Right renal cortex interstitium (tissue), 3 donors: Measurements from ENCODE around the gene GGT7. TPM values are rescaled to one million over a fixed set of nuclear protein-coding genes. Genes with fewer than 3 reads are reported as not detected.
"Not testable (repeated sequence)": the region's sequence is repeated elsewhere in the genome, so short reads cannot be mapped to it uniquely, and the experiment has no call there.

Source experiments
- DNase-seq, 3 donors: peaks; one replicate each; pipeline ENCODE4 v3.0.0-alpha.2; 2013; ENCODE audit warnings: low read depth in 3 of 3, low spot score in 2 of 3
- polyA plus RNA-seq, 3 donors: library from polyadenylated mRNA; unstranded; fragments of 120-200 nt; gene quantifications; one replicate each; pipeline ENCODE4 v1.2.1, GENCODE V29; 2013; ENCODE audit not compliant: insufficient read length in 3 of 3

The GGT7 gene, protein sequence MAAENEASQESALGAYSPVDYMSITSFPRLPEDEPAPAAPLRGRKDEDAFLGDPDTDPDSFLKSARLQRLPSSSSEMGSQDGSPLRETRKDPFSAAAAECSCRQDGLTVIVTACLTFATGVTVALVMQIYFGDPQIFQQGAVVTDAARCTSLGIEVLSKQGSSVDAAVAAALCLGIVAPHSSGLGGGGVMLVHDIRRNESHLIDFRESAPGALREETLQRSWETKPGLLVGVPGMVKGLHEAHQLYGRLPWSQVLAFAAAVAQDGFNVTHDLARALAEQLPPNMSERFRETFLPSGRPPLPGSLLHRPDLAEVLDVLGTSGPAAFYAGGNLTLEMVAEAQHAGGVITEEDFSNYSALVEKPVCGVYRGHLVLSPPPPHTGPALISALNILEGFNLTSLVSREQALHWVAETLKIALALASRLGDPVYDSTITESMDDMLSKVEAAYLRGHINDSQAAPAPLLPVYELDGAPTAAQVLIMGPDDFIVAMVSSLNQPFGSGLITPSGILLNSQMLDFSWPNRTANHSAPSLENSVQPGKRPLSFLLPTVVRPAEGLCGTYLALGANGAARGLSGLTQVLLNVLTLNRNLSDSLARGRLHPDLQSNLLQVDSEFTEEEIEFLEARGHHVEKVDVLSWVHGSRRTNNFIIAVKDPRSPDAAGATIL
- polyA plus RNA-seq = 10 to 100 TPM; 16.6 to 17.4 (median 17.3) TPM

DNA sequence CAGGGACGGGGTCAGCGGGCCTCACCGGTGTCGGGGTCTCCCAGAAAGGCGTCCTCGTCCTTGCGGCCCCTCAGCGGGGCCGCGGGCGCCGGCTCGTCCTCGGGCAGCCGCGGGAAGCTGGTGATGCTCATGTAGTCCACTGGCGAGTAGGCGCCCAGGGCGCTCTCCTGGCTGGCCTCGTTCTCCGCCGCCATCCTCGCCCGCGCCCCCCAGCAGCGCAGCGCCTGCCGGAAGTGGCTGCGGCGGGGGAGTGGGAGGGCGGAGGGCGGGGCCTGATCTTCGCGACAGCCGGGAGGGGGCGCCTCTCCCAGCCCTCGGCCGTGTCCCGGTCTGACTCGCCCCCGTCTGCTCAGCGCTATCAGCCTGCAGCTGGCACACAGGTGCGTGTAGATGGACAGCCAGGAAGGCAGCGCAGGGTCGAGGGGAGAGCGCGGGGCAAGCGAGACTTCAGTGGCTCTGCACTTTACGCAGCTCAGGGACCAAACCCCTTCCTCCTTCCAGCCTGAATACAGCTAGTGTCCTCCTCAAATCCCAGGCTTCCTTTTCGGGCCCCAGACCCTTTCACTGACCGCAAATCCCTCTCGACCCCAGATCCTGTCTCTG, at the start of gene GGT7:
GGT7 (minus strand) TSS at position 235 of the 603 bp plus-strand sequence; CDS start at position 194, 41 bp downstream.
- peak in 1 of 3 donors; percentile 53 for DNase-seq

DNA sequence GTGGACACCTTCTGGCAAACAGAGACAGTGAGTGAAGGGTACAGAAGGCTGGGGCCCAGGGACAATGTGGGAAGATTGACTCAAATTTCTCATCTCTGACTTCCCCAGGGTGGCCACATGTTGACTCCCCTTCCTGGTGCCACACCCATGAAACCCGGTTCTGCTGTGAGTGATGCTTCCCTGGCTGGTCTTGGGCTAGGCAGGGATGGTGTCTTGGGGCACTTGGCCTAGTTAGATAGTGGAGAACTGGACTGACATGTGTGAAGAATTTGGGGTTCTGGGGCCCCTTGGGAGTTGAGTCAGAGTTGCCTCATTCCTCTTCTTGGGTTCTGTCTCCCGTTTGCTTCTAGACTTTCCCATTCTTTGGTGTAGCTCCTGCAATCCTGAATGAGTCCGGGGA, 48.8 kb upstream of the GGT7 start:
- no peak for DNase-seq

DNA sequence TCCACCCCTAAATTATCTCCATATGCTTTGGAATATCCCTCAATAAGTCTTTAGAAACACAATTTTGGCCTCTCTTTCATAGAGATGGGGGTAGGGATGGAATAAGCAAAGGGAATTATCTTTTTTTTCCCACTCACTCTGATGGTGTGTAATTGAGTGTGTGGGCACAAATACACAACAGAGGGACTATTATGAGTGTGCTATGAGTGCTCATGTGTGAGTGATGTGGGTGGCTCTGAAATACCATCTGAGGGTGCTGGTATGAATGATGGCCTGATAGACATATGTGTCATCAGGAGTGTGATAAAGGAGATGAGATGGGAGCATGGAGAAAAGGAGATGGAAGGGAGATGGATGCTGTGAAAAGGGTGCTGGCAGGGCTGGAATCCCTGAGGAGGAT, 47.4 kb upstream of the GGT7 start:
- no peak for DNase-seq

DNA sequence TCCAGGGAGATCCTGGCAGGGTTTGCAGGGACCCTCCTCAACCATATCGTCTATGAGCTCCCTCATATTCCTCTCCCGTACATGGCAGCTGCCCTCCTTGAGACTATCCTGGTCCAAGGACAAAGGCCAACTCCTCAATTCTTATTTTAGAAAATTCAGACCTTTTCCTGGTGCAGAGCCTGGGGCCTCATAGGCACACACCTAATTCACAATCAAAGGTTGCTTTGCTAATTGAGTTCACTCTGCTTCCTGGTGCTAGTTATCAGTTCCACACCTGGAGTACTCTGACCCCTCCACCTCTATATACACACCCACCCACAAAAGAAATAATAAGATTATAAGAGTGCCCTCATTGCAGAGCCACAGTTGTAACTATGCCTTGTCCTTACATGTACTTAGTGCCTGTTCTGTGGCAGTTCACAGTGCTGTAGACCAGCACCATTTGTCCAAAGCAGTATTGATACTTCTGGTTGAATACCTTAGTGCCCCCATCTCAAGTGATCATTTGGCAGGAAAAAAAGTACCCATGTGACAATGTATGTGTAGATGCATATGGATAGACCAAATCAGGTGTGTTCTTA, 44.2 kb upstream of the GGT7 start:
- DNase-seq = no peak

DNA sequence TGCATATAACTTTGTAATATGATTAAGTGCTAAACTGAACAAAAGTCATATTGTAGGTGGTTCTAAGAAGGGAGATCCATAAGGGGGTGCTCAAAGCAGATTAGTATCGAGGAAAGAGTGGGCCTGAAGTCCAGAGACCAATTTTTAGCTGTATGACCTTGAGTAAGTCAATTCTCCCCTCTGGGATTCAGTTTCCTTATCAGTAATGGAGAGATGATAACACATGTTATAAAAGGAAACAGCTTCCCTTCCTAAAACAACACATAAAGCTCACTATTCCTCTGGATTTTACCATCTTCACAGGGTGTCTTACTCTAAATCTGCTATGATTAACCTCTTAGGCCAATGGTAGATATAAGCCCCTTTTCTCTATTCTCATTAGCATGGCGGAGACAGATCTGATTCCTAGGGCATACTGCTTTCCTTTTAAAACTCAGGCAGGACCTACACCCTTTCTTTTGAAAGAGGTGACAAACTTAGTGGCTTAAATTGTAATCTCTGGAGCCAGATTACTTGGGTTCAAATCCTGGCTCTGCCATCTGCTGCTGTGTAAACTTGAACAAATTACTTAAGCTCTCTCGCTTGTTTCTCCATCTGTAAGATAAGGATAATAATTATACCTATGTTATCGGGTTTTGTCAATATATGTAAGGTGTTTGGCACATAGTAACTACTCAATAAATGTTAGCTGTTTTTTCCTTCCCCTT, 43.2 kb upstream of the GGT7 start:
- DNase-seq = no peak

DNA sequence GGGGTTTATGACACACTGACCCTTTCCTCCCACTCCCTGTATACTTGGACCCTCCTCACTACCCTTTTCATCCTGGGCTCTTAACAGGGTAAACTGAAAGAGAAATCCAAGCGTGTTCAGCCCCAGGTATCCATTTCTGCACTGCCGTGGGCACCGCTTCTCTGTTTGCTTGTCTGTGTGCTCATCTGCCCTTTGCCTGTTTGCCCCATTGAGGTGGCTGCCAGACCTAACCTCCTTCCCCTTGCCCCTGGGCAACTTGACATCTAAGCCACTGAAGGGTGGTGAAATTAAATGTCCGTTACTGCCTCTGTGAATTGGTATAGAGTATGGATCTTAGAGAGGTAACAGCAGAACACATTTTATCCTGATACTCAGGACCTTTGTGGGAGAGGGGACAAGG, 42.5 kb upstream of the GGT7 start:
- no peak for DNase-seq

DNA sequence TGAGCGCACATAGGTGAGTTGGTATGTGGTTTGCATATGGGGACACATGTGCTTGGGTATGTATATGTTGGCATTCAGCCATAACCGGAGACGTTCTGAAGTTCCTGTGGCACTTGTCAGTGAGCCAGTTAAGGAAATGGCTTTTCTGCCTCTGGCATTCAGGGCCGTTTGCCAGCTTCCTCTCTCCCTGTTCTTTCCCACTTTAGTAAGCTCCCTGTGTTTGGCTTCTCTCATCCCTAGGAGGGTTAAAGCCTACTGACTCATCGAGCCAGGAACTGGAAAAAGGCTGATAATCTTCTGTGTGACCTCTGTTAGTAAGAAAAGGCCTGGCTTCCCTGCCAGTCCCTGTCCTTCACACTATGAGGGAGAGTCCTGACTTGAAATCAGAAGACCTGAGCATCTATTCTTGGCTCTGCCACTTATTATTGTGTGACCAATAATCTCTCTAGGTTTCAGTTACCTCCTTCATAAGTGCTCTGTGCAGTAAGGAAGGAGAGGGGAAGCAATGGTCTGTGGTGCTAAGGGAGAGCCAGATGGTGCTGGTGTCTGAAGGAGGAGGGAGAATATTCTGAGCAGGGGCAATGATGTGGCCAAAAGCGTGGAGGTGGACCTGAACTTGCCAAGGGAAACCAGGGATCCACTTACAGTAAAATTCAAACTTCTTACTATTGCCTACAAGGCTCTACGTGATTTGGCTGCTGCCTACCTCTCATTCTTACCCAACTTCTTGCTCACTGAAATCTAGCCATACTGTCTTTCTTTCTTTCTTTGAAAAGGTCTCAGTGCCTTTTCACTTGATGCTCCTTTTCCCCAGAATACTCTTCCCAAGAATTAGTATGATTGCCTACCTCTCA, 35.2 kb upstream of the GGT7 start:
- DNase-seq = peak in 1 of 3 donors; percentile 7

DNA sequence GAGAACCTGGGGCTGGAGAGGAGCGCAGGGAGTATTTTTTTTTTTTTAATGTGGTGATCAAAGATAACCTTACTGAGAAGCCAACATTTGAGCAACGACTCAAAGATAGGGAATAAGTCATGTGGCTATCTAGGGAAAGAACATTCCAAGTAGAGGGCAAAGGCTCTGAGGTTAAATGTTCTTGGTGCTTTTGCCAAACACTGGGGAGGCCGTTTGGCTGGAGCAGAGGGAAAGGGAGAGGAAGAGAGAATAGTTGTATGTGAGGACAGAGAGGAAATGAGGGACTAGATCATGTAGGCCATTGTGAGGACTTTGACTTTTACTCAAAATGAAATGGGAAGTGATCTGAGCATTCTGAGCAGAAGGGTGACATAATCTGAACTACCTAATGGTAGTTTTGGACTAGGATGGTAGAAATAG, 31.6 kb upstream of the GGT7 start:
- DNase-seq = no peak

DNA sequence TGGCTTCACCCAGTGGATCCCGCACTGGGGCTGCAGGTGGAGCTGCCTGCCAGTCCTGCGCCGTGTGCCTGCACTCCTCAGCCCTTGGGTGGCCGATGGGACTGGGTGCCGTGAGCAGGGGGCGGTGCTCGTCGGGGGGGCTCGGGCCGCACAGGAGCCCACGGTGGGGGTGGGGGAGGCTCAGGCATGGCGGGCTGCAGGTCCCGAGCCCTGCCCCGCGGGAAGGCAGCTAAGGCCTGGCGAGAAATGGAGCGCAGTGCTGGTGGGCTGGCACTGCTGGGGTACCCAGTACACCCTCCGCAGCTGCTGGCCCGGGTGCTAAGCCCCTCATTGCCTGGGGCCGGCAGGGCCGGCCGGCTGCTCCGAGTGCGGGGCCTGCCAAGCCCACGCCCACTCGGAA, 26.1 kb upstream of the GGT7 start:
- not testable (repeated sequence) for DNase-seq

DNA sequence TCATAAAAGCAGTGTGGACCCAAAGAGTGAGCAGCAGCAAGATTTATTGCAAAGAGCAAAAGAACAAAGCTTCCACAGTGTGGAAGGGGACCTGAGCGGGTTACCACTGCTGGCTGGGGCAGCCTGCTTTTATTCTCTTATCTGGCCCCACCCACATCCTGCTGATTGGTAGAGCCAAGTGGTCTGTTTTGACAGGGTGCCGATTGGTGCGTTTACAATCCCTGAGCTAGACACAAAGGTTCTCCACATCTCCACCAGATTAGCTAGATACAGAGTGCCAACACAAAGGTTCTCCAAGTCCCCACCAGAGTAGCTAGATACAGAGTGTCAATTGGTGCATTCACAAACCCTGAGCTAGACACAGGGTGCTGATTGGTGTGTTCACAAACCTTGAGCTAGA, 25.5 kb upstream of the GGT7 start:
- not testable (repeated sequence) for DNase-seq

DNA sequence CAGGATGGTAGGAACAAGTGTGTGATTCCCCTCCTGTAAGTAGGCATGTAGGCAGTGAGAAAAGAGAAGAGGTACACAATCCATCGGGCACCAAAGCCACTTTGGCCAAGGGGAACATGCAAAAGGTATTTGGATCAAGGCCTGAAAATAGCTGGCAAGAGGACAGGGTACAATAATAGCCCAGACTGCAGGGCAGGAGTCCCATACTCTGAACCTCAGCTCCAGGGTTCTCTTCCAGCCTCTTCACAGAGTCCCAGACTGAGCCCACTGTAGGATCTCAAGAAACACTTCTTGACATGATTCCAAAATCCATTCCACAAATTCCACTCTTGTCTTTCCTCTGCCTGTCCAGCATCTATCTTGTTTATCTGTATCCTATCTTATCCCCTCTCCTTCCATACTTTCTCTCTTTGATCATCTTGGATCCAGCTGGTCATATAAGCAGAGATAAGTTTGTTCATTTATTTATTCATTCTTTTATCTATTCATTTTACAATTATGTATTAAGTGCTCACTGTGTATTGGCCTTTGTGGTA, 23.5 kb upstream of the GGT7 start:
- DNase-seq = no peak

DNA sequence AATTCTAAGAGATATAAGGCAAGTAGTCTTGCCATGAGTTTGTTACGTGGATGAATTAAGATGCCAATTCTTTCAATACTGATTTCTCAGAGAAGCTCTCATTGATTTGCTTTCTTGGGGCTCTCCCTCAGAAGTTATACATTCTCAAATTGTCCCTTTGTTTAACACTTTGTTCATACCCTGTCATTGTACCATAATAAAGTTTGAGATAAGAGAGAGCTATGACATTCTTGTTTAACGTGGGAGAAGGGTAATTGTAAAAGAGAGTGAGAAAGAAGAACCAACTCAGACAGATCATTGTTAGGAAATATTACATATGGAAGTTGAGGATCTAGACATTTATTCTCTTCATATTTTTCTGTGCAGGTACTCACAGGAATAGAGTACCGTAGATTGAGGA, 22.8 kb upstream of the GGT7 start:
- DNase-seq = no peak

DNA sequence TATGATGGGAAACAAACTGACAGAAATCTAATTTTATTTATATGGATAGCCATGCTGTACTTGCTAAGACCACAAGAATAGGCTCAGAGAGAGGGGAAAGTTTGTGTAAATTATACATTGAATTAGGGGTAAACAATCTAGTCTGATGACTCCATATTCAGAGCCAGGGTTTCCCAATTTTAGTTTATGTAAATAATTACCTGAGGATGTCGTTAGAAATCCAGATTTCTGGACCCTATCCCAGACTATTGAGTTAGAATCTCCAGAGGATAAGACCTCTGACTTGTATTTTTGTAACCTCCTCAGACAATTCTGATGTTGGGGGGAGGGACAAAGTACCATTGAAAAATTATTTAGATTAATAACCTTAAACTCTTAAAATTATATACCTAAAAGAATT, 22.1 kb upstream of the GGT7 start:
- no peak for DNase-seq

DNA sequence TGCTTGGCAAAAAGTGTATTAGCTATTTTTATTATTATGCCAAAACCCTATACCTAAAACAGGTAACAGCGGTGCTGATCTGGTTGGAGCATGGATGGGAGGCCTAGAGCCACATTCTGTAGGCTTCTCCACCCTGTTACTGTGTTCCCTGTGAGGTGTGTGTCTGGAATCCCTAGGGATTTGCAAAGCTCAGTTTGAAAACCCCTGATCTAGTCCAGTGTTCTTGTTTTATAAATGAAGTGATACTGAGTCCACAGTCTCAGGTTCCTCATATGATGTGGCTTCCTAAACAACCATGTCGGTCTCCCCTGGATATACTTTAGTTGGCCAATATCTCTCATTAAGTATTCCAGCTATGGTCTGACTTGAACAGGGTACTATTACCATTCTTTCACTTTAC, 20.0 kb upstream of the GGT7 start:
- DNase-seq = no peak

DNA sequence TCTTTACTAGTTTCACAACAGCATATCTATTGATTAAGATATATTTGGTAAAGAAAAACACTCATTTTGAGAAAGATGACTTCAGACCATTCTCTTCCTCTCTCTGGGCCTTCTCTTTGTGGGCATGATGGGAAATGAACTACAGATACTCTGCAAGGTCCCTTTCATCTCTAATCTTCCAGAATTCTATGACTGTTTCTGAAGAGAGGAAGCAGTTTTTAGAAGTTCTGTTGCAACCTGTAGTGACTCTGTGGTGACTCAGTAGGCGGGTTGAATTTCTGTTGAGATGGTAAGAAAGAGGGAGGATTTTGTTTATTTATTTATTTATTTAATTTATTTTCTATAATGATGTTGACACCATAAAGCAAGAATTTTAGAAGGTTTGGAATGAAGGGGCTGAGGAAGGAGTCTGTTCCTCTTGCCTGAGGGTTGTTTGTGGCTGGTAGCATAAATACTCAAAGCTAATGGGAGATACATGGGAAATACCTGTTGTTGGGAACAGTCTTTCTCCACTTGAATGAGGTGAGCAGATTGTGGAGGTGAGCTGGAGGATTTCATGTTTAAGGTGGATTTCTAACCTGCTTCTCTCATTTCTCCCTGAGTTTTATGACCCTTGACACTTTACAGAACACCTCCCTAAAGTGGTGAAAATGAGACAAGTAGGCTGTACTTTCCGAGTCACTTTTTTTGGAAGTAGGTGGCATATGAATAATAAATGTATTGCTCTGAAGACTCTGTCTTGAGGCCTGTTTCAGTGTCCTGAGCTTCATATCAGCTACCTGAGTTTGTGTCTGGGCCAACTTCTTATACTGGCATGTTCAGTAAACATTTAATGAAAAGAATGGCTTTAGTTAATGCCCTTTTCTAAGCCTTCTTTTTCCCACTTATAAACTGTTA, 18.8 kb upstream of the GGT7 start:
- no peak for DNase-seq

DNA sequence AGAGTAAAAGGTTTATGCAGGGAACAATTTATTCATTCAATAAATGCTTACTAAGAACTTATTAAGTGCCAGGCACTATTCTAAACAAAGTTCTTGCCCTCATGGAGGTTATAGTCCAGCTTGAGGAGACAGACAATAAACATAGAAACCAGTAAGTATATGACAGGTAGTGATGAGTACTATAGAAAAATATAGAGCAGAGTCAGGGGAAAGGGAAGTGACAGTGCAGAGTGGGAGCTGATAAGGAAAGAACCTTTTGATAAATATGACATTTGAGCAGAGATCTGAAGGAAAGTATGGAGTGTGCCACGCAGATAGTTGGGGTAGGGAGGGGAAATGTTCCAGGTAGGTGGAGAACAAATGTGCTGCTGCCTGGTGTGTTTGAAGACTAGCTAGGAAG, 15.8 kb upstream of the GGT7 start:
- no peak for DNase-seq

DNA sequence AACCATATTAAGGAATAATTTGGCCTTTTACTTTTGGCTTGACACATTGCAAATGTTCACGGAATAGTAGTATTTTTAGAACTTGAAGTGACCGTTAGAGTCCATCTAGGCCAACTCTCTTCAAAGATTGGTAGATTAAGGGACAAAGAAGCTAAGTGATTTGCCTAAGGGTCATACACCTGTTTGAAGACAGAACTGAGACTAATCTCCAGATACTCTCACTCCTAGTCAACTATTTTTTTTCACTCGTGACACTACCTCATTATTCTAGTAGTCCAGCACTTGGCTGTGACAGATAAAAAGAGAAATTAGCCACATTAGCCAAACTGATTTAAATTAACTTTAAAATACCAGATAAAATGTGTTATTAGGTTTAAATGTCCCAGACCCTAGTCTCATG, 14.4 kb upstream of the GGT7 start:
- no peak for DNase-seq

DNA sequence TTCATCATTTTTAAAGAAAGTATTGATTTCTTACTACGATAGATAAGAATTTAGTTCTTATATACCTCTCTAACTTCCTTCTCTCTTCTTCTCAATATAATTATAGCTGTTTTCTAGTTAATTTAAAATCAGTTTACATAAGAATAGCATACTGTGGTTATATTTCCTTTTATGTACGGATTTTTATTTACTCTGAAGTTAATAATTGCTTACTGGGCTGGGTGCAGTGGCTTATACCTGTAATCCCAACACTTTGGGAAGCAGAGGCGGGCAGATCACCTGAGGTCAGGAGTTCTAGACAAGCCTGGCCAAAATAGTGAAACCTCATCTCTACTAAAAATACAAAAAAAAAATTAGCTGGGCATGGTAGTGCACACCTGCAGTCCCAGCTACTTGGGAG, 13.5 kb upstream of the GGT7 start:
- DNase-seq = no peak

DNA sequence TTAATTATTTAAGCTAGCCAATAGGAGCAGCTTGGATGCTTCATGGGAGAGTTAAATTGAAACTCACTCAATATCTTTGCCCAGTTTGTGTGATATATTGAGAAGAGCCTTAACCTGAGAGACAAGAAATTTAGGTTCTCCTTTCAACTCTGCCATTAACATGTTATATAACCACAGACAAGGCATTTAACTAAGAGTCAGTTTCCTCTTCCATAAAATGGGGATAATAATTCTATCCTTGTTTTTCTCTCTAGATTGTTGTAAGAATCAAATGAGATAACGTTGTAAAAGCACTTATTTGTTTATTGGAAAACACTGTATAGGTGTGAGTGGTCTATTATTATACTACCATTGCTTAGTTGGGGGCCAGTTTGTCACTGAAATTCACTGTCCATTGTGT, 11.6 kb upstream of the GGT7 start:
- DNase-seq = no peak
